GM21786 (cell line): ENCODE data around the gene PTPRD.

Experiments
- ATAC-seq: cut with Tn5 transposase; IDR thresholded peaks from one replicate; pipeline ENCODE4 v1.9.1; 2021; ENCODE audit not compliant: unreplicated experiment

Gene PTPRD

DNA sequence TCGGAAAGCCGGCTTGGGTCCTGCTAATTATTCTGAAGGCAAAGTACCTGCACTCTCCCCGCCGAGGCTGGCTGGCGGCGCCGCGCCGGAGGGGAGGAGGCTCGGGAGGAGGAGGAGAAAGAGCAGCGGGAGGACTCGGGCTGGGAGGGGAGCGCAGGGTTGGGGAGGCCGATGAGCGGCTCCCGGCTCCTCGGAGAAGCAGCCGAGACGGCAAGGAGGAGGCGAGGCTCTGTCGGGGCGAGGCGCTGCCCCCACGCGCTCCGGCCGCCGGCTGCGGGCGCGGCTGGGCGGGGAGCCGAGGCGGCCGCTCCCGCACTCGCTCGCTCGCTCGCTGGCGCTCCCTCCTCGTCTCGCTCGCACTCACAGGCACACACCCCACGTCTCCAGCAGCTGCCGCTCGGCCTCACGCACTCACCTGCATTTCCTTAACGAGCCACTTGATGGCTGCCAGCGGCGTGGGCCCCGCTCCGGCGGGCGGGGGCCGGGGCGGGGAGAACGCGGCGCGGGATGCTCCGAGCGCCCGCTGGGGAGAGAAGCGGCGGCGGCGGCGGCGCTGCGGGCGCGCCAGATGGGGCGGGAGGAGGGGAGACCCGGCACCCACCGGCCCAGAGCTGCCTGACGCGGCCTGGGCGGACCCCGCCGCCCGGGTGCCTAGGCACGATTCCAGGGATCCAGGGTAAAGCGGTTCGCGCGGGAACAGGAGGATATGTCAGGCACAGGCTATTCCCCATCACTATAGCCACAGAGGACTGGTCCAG, at the start of gene PTPRD:
Gene PTPRD (minus strand): TSS at position 362 of the 758 bp plus-strand sequence.
- peak; percentile 89 for ATAC-seq

DNA sequence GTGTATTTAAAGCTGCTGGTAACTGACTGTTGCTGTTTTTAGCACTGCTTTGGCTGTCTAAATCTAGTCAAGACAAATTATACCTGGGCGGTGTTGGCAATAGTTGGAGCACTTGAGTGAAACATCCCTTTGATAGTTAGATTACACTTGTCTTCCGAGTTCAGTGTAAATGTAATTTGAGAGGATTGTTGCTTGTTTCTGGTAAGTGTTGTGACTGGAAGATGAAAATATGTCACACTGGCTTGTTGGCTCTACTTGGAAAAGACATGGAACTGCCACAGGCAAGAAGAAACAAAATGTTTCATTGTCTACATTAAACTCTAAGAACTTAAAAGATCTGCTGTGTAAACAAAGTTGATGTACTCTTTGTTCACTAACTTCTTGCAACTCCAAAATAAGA, 49.2 kb upstream of the PTPRD start:
- no peak for ATAC-seq

DNA sequence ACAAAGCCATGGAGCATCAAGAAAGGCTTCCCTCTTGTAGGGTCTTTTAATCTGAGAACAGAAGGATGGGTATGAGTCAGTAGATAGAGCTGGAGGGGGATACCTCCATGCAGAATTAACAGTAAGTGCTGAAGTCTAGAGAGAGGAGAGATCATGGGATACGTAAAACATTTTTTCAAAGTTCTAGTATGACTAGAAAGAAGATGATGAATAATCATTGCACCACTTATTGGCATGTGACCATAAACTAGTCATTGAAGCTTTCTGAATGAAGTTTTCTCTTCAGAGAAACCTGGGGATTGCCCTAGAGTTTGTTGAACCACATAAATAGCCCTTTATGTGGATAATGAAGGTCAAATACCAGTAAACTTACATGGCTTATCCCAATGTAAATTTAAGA, 48.6 kb upstream of the PTPRD start:
- ATAC-seq = no peak

DNA sequence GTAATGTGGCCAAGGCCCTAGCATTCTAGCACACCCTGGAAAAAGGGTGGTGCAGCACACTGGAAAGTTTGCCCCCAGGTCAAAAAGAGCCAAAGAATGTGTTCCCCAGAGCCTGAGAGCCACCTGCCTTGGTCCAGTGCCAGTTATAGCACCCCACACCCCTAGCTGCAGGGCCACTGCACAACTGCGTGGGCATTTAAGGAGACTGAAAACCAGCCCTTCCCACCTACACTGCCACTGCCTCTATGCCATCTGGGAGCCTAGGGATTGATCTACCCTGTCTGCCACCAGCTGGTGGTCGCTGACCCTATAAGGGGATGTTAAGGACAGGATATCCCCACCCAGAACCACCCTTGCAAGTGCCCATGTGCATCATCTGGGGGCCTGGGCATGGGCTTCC, 38.2 kb upstream of the PTPRD start:
- no peak for ATAC-seq

DNA sequence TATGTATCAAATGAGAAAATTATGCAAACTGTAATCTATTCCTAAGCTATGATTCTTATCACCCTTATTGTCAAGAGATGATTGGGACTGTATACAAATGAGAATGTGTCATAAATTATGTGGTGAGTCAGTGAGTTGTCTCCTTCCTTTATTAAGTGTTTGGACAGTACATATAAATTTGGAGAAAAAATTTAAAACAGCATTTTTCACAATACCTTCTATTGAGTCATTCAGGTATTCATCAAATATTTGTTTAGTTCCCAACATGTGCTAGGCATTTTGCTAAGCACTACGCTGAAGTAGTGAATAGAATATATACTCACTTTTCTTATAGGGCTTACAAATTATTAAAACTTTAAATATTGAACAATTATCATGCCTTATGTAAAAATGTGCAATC, 36.3 kb upstream of the PTPRD start:
- ATAC-seq = no peak

DNA sequence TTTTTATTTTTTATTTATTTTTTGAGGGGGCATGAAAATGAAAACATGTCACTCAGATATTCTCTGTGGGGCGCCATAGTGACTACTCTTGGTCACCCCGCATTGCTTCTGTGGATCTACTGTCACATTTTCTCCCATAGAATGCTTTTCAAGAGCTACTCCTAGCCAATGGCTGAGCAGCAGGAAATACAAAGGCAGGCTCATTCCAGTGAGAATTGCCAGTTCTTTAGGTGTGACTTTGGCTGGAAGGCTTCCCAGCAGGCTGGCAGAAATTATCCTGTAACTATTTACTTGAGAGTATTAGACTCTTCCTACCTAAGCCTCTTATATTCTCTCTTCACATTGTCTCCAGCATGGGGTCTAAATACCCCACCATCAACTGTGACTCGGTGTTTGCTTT, 21.0 kb upstream of the PTPRD start:
- ATAC-seq = no peak

DNA sequence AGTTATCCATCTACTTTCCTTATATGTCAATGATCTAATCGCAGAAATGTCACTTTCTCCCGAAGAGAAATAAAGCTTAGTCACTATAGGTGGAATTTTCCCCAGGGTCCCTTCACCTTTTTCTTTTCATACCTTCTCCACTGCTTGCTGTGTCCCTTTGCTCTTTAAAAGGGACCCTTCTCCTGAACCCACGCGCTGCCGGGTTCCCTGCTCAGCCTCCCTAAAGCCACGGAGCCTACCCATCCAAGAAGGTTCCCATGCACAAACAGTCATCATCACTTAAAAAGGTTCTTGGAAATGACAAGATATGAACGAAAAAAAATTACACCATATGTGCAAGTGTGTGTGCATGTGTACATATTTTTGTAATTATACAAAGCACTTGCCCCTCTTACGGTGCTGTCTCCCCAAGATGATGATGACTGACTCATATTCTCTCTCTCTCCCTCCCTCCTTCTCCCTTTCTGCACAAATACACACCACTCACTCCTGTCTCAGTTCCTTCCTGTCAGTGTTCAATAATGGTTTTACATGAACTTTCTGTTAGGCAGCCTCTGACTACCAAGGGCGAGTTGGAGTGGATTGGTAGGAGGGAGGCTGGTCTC, 1.5 kb upstream of the PTPRD start:
- ATAC-seq = no peak

DNA sequence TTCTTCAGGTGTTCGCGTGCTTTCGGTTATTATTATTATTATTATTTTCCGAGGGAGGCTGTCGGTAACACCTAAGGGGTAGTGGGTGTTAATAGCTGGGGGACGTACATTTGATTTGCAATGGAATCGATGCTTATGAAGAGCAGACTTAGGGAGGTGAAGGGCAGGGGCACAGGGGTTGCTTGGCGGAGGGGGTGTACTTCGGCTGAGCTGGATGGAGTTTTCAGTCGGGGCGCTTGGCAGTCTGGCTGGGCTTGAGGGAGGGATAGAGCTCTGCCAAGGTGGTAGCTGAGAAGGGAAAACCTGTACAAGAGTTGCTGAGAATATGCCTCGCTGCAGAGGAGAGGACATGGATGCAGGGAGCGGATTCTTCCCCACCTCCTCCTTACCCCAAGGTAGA, 617 bp upstream of the PTPRD start:
- ATAC-seq = no peak

DNA sequence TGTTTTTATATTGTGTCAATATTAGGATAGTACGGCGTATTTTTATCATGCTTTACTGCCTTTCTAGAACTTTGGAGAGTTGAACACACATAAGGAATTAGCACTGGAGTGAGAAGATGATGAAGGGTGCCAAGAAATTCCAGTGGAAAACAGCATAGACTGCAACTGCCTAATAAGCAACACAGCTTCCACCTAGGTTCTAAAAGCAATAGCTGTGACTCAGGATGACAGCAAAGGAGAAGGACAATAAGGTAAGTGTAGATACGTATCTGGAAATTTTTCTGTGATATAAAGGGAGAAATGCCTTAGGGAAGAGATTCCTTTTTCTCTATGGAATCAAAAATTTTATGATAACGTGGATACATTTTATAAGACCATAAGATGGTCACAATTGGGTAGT, 7.4 kb downstream of the PTPRD start:
- ATAC-seq = no peak

DNA sequence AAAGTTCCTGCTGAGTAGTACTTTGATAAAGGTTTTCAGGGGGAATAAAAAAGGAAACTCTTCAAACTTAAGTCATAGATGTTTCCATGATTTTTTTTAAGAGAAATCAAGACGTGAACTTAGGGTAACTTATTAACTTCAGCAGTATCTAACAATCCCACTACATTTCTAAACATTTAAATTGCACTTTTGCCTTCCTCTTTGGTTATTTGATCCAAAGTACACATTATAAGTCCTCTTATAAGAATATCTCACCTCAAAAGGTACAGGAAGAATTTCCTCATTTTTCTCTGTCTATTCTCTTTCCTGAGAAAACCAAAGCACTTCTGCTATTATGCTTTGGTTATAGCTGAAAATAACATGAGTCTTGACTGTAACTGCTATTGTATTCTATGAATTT, 7.9 kb downstream of the PTPRD start:
- no peak for ATAC-seq

DNA sequence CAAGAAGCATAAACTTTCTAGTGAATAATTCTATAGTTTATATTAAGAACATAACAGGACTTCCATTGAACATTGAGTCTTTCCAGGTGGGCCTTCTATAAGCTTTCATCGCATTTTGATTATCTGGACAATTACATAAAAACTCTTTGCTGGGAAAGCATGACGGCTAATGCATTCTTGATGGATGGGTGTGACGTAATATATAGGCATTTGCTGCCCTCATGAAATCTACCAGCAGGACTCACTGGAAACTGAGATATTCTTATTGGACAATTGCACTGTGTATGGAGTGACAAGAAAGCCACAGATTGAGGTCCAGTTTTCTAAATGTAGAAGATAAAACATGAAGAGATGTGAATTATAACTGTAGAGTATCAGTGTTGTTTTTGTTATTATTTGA, 15.0 kb downstream of the PTPRD start:
- no peak for ATAC-seq

DNA sequence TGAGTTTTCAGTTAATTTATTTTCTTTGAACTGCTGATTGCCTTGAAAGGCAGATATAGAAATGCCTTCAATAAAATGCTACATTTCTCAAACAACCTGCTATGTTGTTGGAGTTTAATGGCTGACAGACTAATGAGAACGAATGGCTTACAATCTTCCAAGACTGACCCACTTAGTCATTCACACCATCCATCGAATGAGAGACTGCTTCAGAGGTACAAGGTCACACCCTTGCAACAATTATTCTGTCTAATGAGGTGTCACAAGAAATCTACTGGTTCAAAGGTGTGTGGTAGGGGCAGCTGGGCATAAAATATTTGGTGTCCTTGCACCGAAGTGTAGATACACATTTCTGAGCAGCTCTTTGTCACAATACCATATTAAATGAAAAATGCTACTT, 18.3 kb downstream of the PTPRD start:
- ATAC-seq = no peak

DNA sequence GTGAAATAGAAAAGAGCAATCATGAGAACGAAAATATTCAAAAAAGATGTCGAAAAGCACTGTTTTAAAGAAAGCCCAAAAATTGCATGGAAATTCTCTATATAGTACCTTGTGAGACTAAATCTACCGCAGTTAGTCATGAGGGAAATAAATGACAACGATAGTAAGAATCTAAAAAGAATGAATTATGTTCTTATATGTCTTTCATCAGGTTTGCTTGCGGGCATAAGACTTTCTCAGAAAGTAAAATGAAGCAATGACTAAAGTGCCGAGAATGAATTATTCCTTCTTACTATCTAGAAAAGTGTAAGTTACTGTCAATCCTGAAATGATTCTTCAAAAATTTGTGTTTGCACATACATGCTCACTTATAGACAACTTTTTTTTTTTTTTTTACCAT, 26.4 kb downstream of the PTPRD start:
- no peak for ATAC-seq

DNA sequence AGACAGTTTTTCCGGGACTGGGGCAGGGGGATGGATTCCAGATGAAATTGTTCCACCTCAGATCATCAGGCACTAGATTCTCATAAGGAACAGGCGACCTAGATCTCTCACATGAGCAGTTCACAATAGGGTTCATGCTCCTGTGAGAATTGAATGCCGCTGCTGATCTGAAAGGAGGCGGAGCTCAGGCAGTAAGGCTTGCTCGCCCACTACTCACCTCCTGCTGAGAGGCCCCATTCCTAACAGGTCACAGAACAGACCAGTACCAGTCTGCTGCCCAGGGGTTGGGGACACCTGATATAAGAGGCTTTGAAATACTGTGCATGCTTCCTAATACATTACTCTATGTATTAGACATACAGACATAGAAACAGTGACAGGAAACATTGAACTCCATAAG, 41.1 kb downstream of the PTPRD start:
- ATAC-seq = no peak

DNA sequence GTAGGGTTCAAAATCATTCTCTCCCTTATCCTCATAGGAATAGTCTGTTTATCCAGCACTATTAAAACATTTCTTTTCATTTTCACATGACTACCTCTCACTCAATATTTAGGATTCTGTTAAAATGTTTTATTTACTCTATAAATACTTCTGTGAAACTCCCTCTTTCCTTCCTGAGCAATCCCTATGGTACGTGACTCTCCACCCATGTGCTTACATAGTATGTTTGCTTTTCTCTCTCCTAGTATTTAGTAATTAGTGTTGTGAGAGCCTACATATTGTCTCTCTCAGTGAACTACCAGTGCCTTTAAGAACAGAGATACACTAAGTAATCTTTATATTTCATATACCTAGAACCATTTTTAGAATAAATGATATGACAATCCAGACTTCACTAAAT, 46.0 kb downstream of the PTPRD start:
- ATAC-seq = no peak

DNA sequence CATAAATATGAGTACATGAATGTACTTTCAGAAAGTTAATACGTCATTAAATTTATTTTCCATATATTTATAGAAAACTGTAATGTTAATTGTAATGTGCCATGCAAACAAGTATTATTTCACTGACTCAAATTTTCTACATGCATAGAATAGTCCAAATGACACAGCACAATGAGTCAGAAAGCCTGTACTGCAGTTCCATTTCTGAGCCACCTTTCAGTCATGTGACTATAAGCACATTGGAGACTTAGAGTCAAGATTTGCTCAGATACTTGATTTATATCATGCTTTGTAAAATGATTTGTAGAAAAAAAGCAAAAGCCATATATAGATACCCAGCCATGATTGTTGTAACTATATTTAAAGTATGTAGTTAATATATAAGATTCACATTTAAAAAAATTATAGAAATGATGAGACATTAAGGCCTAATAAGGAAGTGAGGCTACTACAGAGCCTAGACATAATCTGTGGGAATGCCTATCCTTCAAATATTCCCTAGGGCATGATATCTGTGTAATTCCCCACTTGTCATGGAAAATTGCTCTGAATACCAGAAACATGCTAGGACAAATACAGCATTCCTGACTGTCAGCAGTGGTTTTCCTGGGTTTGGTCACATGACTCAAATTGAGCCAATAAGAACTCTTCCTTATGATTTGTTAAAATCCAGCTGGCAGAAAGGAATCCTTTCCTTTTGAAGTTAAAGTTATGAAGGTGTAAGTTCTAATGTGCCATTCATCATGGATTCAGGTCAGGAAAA, 50.0 kb downstream of the PTPRD start:
- no peak for ATAC-seq

DNA sequence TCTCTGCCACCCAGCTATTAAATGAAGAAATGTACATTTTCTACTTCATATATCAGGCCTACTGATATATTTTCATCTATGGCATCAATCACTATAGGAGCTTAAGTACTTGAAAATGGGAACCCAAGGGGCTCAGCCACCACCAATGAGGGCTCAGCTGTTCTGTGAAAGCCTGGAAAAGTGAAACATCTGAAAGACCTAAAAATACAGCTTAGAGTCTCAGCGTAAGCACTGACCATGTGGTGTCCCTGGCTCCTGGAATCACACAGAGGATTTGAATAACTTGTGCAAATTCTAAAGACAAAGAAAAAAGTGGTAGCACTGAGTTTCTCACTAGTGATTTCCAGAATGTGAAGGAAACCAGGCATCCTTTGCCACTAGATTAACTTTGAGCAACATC, 64.5 kb downstream of the PTPRD start:
- ATAC-seq = no peak

DNA sequence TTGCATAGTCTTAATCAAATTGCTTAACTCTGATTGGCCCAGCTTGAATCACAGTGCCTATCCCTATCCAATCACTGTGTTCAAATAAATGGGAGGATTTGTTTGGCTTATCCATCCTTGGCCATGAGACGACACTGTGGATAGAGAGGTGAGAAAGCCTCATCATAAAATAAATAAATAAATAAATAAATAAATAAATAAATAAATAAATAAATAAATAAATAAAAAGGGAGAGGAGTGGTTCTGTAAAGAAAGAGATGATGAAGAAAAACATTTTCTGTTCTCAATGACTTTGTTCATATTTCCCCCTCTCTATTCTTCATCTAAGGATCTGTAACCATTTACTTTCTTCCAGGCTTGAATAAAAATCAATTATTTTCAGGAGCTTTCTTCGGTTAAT, 74.7 kb downstream of the PTPRD start:
- no peak for ATAC-seq

DNA sequence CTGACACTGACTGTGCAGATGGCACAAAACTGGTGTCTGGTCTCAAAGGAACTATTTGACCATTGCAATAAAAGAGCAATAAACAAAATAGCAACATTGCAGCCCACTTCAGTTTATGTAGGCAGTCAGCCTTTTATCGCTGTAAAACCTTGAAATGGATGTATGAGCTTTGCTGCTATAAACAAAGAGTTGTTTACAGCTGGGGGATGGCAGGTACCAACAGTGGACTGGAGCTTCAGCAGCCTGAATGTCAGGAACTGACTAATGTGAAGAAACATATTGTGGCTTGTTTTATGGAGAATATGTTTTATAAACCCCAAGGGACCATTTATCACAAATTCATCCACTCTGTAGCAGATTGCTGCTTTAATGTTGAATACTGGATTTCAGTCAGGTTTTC, 78.0 kb downstream of the PTPRD start:
- no peak for ATAC-seq

DNA sequence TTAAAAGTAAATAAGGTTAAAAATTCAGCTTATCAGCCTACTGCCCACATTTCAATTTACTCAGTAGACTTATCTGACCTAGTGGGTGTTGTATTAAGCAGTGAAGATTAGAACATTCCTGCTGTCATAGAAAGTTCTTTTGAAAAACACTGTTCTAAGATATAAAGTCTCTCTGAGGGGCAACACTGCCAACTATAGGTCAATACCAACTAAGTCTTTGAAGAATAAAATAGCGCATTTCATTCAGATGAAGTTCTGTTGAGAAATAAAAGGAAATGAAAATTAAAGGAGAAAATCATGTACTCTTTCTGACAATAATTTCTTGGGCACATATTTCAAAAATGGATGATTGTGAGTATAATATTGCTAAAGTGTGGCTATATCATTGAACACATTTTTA, 86.8 kb downstream of the PTPRD start:
- ATAC-seq = no peak

DNA sequence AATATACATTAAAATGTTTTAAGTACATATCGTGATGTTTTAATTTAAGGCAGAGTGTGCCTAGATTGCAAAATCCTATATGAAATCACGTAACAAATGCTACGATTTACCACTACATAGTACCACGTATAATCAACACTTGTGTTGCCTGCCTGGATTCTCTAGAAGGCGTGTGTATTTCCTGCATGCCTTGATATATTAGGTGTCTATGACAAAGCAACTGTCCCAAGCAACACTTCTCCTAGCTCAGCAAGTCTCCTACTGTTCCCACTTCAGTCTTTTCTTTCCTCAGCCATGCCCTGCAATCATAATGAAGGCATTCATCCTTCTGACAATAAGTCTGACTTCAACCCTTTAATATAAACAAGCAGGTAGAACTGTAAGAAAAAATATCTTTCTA, 89.6 kb downstream of the PTPRD start:
- ATAC-seq = no peak

DNA sequence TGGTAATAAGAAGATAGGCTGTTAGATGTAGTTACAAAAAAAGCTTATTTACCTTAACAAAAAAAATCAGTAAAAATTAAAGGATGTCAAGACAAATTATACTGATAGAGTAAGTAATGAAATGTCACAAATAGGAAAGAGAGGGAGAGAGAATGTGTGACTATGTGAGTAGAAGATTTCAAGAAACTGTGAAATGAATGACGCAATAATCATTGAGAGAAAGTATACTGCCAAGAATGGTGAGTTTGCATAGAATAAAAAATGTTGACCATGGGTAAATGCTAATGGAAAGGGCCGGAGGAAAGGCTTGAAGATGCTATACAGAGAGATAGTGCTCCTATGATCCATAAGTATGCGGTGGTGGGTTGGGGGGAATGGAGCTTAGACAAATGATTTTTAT, 100.7 kb downstream of the PTPRD start:
- no peak for ATAC-seq
